Measurements from ENCODE around the gene STAMBP. TPM values are rescaled to one million over a fixed set of nuclear protein-coding genes. Genes with fewer than 3 reads are reported as not detected.

The STAMBP gene
- total and polyA plus RNA-seq, 12 donors, result 15.7 to 44.8 (median 27.4) TPM

GRCh38 chr2:73841912-73842738 is 13.4 kb downstream of the STAMBP start:
- no peaks in the 10 kb centered on the region for H3K9me3 ChIP-seq (replicated peaks in 1 of 3)
- intact Hi-C loops (cut with DNase I), result no loop called here
- H3K27me3 ChIP-seq, result no peaks in the 10 kb centered on the region
- H3K4me1 ChIP-seq (replicated peaks in 1 of 2), result no peaks in the 10 kb centered on the region
- H3K36me3 ChIP-seq (replicated peaks in 1 of 2), result peaks cover 0 to 28% of the 10 kb centered on the region in 2 donors
- no peak for DNase-seq
- 88 to 92% (median 89%) methylated on average over 5 of the region's 5 CpGs for WGBS, 4 donors
- TF ChIP-seq, protein P1, sequence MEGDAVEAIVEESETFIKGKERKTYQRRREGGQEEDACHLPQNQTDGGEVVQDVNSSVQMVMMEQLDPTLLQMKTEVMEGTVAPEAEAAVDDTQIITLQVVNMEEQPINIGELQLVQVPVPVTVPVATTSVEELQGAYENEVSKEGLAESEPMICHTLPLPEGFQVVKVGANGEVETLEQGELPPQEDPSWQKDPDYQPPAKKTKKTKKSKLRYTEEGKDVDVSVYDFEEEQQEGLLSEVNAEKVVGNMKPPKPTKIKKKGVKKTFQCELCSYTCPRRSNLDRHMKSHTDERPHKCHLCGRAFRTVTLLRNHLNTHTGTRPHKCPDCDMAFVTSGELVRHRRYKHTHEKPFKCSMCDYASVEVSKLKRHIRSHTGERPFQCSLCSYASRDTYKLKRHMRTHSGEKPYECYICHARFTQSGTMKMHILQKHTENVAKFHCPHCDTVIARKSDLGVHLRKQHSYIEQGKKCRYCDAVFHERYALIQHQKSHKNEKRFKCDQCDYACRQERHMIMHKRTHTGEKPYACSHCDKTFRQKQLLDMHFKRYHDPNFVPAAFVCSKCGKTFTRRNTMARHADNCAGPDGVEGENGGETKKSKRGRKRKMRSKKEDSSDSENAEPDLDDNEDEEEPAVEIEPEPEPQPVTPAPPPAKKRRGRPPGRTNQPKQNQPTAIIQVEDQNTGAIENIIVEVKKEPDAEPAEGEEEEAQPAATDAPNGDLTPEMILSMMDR (IDR thresholded peaks at IDR 0.05), result no peak
- no peak for TF ChIP-seq POLR2A (IDR thresholded peaks at IDR 0.05)
- no peak overlapping the region for H3K27ac ChIP-seq
- H3K4me3 ChIP-seq, result no peak overlapping the region

DNA sequence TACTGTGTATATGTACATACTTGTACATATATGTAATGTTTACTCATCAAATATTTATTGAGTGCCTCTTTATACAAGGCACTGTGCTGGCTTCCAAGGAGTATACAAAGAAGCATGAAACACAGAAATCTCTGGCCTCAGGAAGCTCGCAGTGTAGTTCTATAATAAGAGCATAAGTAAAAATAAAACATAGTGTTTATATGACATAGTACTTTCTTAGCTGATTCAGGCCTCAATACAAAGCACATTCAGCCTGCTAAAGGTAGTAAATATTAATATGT is 13.9 kb downstream of the STAMBP start:
- intact Hi-C loops (cut with DNase I), result no loop called here
- H3K27ac ChIP-seq, result no peak overlapping the region
- H3K36me3 ChIP-seq (replicated peaks in 1 of 2), result peaks cover 0 to 33% of the 10 kb centered on the region in 2 donors
- H3K4me3 ChIP-seq, result no peak overlapping the region
- DNase-seq, result no peak
- TF ChIP-seq, protein P1 (IDR thresholded peaks at IDR 0.05), result no peak
- no peak for TF ChIP-seq POLR2A (IDR thresholded peaks at IDR 0.05)
- no peaks in the 10 kb centered on the region for H3K9me3 ChIP-seq (replicated peaks in 1 of 3)
- no peaks in the 10 kb centered on the region for H3K4me1 ChIP-seq (replicated peaks in 1 of 2)
- H3K27me3 ChIP-seq, result no peaks in the 10 kb centered on the region
- 88 to 100% (median 97%) methylated on average over 1 of the region's 1 CpG for whole genome bisulfite sequencing, 4 donors

- Histone ChIP-seq H3K4me1 (replicated peaks in 1 of 2) (no peaks in the 10 kb centered on the region), H3K36me3 (replicated peaks in 1 of 2) (peaks cover 0 to 47% of the 10 kb centered on the region in 2 donors), H3K27me3 (no peaks in the 10 kb centered on the region), H3K4me3 (no peak overlapping the region), H3K27ac (no peak overlapping the region), H3K9me3 (replicated peaks in 1 of 3) (no peaks in the 10 kb centered on the region)
- no peak for DNase-seq
- WGBS, 4 donors, result 61 to 74% (median 72%) methylated on average over 2 of the region's 2 CpGs
- TF ChIP-seq, protein P1 (IDR thresholded peaks at IDR 0.05), result no peak
- TF ChIP-seq POLR2A (IDR thresholded peaks at IDR 0.05), result no peak
- intact Hi-C loops (cut with DNase I), result no loop called here
Observed at GRCh38 chr2:73844087-73844486, 15.3 kb downstream of the STAMBP start.

- Histone ChIP-seq H3K27ac (no peak overlapping the region), H3K36me3 (replicated peaks in 1 of 2) (peaks cover 0 to 83% of the 10 kb centered on the region in 2 donors), H3K9me3 (replicated peaks in 1 of 3) (no peaks in the 10 kb centered on the region), H3K27me3 (no peaks in the 10 kb centered on the region), H3K4me3 (no peak overlapping the region), H3K4me1 (replicated peaks in 1 of 2) (no peaks in the 10 kb centered on the region)
- 92 to 98% (median 95%) methylated on average over 2 of the region's 2 CpGs for WGBS, 4 donors
- no peak for TF ChIP-seq POLR2A (IDR thresholded peaks at IDR 0.05)
- TF ChIP-seq, protein P1 (IDR thresholded peaks at IDR 0.05), result no peak
- no peak for DNase-seq
- intact Hi-C loops (cut with DNase I), result no loop called here
Observed at GRCh38 chr2:73850009-73850408, 21.2 kb downstream of the STAMBP start.
